GM19452 (cell line): Measurements from ENCODE around the gene COX6B1.
A peak's percentile ranks its signal among the peaks of the same experiment; 100 is the strongest.
"Not testable (repeated sequence)": the region's sequence is repeated elsewhere in the genome, so short reads cannot be mapped to it uniquely, and the experiment has no call there.

ENCODE experiments used
- ATAC-seq: cut with Tn5 transposase; IDR thresholded peaks from one replicate; pipeline ENCODE4 v1.9.1; 2021; ENCODE audit not compliant: unreplicated experiment

COX6B1 gene

DNA sequence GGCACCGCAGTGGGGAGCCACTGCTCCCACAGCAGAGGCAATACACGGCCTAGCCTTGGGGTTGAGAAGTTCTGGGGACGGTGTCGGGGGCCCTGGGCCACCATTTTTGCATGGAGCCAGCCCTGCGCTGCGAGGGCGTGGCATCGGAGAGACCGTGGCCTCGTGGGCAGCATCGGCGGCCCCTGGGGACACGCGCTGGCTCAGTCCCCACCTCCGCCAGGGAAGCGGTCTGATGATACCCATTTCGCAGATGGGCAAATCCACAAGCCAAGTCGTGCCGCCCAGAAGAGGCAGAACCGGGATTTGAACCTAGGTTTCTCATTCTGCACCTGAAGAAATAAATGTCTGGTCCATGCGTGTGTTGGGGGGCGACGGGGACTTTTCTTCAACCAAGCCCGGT, 17.0 kb downstream of the COX6B1 start:
- ATAC-seq = no peak

DNA sequence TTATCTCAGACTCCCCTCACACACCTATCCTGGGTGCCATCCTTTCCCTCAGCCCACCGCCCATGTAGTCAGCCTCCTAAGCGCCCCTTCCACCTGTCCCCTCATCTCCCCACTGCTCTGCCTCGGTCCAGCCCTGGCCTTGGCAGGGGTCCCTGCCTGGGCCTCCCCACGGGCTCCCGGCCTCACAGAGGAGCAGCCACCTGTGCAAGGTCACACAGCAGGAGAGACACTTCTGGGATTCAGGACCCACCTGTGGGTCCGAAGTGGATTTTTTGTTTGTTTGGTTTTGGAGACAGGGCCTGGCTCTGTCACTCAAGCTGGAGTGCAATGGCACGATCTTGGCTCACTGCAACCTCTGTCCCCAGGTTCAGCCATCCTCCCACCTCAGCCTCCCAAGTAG, 17.5 kb downstream of the COX6B1 start:
- ATAC-seq = no peak

DNA sequence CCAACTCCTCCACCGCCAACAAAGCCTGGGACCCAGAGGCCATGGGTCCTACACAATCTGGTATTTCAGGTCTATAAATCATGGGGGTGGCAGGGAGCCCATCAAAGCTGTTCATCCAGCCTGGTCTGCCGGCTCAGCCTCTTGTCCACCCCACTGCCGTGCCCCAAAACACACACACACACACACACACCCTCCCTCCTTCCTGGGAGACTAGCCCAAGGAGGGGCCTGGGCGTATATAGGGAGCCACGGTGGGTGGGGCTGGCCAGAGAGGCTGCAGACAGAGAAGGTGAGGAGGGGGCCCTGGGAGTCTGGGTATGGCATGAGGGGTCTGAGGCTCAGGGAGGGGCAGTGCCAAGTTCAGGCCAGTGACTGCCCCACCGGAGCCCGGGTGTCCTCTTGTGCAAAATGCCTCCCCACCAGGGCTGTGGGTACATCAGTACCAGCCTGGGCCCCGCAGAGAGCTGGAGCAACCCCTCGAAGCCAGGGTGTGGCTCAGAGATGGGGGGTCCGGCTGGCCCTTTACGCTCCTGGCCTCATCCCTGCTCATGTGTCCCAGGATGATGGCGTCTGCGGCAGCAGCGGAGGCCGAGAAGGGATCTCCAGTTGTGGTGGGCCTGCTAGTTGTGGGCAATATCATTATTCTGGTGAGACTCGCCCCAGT, 18.3 kb downstream of the COX6B1 start, which contains the start of gene UPK1A:
Gene UPK1A (plus strand): TSS at position 267 of the 663 bp plus-strand sequence. CDS start 296 bp downstream, at position 563.
- no peak for ATAC-seq

DNA sequence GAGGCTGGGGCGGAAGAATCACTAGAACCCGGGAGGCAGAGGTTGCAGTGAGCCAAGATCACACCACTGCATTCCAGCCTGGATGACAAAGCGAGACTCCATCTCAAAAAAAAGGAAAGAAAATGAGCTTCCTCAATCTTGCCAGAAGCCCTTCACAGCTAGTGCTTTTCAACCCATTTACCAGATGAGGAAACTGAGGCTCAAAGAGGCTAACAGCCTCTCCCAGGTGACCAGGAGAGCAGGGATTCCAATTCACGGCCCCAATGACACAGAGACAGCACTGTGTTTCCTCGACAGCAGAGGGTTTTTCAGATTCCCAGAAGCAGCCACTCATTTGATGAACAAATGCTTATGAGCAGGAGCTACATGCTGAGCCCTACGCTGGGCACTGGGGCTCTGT, 21.4 kb downstream of the COX6B1 start:
- no peak for ATAC-seq

DNA sequence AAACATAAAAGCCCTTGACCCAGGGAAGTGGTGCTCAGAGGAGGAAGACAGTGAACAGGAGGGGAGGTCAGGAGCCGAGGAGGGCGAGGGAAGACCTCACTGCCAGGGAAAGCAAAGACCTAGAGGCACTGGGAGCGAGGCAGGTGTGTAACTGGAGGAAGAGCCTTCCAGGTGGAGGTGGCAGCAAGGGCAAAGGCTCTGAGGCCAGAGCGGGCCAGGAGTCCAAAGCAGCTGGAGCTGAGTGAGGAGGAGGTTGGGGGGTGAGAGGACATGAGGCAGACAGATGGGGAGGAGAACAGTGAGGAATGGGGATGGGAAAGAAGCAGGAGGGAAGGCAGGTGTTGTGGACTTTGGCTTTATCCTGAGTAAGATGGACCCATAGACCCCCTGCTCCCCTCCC, 21.9 kb downstream of the COX6B1 start:
- ATAC-seq = no peak

DNA sequence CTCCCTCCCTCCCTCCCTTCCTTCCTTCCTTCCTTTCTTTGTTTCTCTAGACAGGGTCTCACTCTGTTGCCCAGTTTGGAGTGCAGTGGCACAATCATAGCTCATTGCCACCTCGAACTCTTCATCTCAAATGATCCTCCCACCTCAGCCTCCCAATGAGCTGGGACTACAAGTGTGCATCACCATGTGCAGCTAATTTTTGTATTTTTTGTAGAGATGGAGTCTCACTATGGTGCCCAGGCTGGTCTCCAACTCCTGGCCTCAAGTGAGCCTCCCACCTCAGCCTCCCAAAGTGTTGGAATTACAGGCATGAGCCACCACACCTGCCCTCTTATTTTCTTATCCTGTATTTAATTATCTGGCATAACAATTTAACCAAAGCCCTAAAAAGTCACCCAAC, 22.6 kb downstream of the COX6B1 start:
- ATAC-seq = no peak

DNA sequence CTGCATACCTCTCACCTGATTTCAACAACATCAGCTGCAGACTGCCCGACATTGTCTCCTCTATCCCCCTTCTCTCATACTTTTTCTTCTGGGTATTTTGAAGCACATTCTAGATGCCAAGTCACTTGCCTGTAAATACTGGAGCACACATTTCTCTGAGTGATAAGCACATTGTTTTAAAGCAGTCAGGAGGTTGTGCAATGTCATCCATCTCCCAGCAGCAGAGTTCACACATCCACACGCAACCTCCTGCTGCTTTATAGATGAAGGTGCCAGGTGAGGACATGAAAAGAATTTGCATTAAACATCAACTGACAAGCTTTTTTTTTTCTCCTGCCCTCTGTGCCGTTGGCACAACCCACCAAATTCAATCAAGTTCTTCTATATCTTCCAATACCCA, 23.7 kb downstream of the COX6B1 start:
- ATAC-seq = no peak

DNA sequence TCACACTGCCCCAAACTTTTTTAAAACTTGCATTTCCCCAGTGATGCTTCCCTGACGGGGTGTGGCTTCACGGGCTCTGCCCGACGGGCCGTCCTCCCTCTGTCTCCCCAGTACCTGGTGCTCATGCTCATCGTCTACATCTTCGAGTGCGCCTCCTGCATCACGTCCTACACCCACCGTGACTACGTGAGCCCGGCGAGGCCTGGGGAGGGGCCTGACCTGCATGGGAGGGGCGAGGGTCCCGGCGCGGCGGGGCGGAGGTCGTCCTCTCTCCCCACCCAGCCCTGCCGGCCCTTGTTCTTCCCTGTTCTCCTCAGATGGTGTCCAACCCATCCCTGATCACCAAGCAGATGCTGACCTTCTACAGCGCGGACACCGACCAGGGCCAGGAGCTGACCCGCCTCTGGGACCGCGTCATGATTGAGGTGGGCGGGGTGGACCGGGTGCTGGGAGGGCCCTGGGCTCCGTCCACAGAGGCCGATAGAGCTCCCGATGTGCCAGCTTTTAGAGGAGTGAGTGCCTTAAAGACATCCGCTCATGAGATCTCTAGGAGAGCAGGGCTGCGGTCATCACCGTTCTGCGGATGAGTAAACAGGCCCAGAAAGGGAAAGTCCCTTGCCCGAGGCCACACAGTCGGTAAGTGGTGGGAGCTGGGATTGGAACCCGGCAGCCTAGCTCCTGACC, 25.1 kb downstream of the COX6B1 start:
- no peak for ATAC-seq

DNA sequence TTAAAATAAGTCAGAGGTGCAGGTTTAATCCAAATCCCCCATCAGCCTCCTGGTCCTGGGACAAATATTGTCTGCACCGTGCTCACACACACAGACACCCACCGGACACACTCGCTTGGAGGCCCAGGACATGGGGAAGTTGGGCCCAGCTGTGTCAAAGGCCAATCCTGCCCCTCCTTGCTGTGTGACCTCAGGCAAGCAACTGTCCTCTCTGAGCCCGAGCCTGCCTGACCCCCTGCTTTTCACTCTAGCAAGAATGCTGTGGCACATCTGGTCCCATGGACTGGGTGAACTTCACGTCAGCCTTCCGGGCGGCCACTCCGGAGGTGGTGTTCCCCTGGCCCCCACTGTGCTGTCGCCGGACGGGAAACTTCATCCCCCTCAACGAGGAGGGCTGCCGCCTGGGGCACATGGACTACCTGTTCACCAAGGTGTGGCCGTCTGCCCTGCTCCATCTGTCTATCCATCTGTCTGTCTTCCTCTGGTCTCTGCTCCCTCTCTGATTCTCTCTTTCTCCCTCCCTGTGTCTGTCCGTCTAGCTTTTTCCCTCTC, 27.5 kb downstream of the COX6B1 start:
- no peak for ATAC-seq

DNA sequence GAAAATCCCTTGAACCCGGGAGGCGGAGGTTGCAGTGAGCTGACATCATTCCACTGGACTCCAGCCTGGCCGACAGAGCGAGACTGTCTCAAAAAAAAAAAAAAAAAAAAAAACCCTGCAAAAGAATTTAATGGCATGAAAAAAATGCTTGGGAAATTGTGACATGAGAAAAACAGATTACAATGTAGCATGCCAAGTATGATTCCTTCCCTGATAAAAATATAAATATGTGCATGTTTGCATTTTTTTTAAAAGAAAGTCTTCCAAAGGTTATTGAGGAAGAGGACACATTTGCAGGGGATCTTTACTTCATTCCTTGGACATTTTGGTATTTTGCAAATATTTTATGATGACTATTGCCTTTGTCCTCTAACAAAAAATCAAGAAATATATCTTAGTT, 41.7 kb downstream of the COX6B1 start:
- ATAC-seq = no peak

DNA sequence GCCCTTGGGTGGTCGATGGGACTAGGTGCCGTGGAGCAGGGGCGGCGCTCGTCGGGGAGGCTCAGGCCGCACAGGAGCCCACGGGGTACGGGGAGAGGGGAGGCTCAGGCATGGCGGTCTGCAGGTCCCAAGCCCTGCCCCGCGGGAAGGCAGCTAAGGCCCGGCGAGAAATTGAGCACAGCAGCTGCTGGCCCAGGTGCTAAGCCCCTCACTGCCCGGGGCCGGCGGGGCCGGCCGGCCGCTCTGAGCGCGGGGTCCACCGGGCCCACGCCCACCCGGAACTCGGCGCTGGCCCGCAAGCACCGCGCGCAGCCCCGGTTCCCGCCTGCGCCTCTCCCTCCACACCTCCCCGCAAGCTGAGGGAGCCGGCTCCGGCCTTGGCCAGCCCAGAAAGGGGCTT, 43.0 kb downstream of the COX6B1 start:
- ATAC-seq = not testable (repeated sequence)

DNA sequence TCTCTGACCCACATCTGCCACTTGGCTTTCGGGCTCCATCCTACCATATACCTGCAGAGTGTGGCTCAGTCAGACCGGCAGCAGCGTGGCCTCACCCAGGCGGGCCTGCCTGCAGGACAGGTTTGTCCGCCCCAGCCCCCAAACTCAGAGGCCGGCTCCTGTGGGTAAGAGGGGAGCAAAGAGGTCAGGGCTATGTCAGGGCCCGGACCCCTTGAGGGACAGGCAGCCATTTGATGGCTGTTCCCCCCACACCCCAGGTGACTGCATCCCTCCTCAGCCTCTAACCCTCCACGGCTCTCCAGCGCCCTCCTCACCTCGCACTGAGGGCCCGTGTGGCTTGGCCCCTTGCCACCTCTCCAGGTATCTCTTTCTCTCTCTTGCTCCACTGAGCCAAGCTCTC, 43.9 kb downstream of the COX6B1 start:
- ATAC-seq = no peak

DNA sequence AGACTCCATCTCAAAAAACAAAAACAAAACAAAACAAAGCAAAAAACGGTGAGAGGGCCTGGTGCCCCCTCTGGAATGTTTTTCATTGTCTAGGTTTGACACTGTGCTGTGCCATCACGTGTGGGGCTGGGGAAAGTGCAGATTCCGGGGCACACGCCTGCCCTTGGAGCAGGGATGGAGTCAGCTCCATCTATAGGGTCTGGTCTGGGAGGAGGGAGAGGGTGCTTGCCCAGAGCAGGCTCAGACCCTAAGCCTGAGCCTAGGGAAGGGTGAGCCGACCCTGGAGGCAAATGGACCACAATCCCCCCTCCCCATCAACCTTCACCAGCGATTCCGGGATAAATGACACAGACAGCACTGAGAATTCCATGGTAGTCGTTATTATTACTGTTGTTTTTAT, 45.3 kb downstream of the COX6B1 start:
- ATAC-seq = no peak

DNA sequence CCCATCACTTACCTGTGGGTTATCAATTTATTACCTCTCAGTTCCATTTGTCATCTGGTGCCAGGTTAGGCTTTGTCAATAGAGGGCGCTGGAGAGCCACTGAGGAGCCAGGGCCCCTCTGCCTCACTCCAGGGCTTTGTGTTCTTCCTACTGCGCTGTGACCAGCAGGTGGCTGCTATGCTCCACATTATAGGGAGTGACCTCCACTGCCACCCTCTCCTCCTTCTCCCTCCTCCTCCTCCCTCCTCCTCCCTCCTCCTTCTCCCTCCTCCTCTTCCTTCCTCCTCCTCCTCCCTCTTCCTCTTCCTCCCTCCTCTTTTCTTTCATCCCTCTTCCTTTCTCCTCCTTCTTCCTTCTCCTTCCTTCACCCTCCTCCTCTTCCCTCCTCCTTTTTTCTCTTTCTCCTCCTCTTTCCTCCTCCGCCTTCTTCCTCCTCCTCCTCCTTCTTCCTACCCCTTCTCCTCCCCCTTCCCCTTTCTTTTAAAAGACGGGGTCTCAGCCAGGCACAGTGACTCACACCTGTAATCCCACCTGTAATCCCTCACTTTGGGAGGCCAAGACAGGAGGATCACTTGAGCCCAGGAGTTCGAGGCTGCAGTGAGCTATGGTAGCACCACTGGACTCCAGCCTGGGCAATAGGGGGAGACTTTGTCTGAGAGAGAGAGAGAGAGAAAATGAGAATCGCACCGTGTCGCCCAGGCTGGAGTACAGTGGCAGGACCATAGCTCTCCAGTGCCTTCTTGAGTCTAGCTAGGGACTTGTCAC, 45.9 kb downstream of the COX6B1 start:
- ATAC-seq = peak; percentile 86

DNA sequence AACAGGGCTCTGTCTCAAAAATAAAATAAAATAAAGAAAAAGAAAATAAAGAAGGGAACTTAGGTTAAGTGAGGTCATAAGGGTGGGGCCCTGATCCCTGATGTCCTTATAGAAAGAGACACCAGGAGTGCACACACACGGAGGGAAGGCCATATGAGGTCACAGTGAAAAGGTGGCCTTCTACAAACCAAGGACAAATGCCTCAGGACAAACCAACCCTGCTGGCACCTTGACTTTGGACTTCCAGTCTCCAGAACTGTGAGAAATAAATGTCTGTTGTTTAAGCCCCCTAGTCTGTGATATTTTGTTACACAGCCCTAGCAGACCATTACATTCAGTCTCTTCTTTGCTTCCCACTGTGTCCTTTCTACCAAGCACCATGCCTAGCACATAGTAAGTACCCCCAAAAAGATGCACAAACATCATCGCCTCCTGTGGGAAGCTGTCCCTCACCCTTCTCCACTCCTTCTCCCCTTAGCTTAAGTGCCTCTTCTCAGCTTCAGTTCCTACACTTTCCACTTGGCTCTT, 47.8 kb downstream of the COX6B1 start:
- ATAC-seq = no peak

DNA sequence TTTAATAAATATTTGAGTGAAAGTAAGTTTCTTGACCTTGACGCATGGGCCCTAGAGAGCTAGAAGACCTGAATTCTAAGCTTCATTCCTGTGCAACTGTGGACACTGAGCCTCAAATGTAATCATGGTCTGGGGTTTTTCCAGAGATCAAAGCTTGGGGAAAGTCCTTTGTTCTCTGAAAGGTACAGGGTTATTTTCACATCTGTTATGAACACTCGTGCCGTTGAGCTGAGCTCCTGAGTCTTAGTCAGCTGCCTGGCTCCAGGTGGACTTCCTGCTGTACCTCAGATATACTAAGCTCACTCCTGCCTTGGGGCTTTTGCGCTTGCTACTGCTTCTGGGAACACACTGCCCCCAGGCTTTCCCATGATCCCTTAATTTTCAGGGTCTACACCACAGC, 48.7 kb downstream of the COX6B1 start:
- no peak for ATAC-seq

DNA sequence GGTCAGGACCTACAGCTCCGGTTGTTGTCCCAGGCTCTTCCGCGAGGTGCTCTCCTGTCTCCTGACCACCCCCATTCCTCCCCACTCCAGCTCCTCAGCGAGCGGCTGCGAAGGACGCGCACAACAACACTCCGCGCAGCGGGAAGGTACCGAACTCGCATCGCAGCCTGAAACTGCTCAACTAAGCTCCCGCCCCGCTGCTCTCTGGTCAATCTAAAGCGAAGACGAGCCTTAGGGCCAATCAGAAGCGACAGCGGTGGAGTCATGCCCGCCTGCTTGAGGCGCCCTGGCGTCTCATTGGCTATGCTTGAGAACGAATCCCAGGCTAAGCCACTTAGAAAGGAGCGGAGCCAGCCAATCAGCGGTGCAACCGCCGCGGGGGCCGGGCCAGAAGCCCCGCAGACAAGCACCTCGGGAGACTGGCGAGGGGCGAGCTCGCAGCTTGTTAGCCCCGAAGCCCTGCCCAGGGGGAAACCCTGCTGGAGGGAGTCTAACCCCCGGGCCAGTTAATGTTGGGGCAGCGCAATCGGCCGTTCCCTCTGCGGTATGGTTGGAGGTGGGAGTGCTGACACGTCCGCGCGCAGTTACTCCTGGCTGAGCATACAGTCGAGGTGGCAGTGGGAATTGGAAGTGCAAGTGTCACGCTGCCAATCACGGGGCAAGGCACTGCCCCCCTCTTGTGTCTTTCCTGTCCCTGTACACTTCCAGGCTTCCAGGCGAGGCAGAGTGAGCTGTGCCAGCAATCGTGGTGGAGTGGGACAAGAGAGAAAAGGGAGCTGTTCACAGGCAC, 54.3 kb downstream of the COX6B1 start:
- peak; percentile 96 for ATAC-seq

DNA sequence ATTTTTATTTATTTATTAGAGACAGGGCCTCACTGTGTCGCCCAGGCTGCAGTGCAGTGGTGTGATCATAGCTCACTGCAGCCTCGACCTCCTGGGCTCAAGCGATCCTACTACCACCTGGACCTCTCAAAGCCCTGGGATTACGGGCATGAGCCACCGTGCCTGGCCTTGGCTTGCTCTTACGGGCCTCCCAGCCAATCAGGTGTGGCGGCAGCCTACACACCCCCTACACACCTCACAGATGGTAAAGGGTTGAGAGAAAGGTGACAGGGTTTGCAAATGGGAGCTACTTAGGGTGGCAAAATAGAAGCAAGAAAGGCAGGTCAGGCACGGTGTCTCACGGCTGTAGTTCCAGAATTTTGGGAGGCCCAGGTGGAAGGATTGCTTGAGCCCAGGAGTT, 55.2 kb downstream of the COX6B1 start:
- ATAC-seq = no peak

DNA sequence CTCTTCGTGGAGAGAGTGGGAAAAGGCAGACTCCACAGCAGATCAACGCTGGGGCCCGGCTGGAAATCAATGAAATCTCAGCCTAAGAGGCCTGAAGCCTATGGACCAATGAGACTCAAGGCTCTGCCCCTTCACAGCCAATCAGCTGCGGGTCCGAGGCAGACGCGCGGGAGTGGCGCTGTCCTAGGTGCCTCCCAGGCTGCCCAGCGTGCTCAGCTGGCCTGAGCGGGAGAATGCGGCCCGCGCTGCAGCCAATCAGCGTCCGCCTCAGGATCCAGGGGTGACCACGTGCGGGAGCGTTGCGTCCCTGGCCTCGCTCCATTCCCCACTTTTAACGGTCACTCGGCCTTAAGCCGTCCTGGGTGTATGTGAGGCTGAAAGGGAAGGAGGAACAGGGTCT, 56.1 kb downstream of the COX6B1 start, which contains the start of gene ZBTB32:
Gene ZBTB32 (plus strand): TSS at position 341 of the 400 bp plus-strand sequence. CDS start 10,069 bp downstream, outside the sequence.
- no peak for ATAC-seq
